Hematopoietic multipotent progenitor cell treated with erythropoietin and hydrocortisone succinate and interleukin-3 and kit ligand, for 4 days (in vitro differentiated cells): Measurements from ENCODE around the gene YOD1.

Experiments used
- DNase-seq: peaks from one replicate; pipeline ENCODE4 v3.0.0-alpha.2; 2015

The YOD1 gene

DNA sequence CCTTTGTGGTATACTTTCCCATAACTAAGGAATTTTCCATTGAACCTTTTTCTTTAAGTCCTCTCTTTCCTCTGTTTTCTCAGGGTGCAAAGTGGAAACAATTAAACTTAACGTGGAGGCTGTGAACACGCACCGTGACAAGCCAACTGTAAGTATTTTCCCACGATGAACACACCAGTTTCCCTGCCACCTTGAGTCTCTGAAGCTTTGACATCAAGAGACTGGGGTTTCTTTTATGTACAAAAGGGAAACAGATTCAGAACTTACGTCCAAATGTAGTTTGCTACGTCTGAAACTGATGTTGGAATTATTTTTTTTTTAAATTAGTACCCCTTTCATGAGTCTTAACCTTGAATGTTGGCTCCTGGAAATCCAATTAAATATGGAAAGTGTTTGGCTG, 20.4 kb upstream of the YOD1 start:
- no peak for DNase-seq

DNA sequence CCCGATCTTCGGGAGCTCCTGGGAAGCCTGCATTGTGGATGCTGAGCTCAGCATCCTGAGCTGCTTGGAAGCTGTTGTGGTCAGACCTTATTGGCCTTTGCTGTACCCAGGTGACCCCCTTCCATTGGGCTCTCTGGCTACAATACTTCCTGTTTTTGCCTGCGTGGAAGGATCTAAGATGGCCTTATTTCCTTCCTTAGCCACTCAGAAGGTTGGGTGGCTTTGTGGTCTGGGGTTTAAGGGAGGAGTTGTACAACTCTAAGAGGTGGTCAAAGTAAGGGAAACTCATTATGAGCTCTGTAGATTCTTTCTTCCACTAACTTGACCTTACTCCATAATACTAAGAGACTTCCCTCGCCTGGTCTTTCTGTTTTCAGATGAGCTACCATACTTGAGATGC, 19.8 kb upstream of the YOD1 start:
- peak; percentile 89 for DNase-seq

GRCh38 chr1:207069858-207070506, 19.0 kb upstream of the YOD1 start:
- DNase-seq = no peak

GRCh38 chr1:207069061-207069460, 18.1 kb upstream of the YOD1 start:
- no peak for DNase-seq

DNA sequence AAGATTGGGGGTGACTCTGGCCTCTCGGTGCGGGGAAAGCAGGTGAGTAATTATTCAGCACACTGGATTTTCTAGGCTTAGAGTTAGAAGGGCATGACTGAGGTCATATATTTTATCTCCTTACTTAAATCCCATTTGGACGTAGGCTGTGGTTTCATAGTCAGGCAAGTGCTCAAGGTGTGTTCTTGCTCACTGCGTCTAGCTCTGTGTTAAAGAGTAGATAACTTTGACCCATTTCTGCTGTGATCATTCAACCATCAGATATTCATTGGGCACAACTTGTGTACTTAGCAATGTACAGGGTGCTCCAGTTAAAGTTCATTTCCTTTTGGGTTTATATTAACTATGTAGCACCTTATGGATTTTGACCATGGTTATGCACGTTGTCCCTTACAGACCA, 16.7 kb upstream of the YOD1 start:
- DNase-seq = no peak

- no peak for DNase-seq
Observed at GRCh38 chr1:207067185-207067584, 16.2 kb upstream of the YOD1 start.

- DNase-seq = no peak
Observed at GRCh38 chr1:207064561-207064960, 13.6 kb upstream of the YOD1 start.

- no peak for DNase-seq
Observed at GRCh38 chr1:207063014-207063413, 12.0 kb upstream of the YOD1 start.

GRCh38 chr1:207062058-207062457, 11.1 kb upstream of the YOD1 start:
- DNase-seq = no peak

GRCh38 chr1:207060596-207060995, 9.6 kb upstream of the YOD1 start:
- no peak for DNase-seq

GRCh38 chr1:207059881-207060280, 8.9 kb upstream of the YOD1 start:
- no peak for DNase-seq

GRCh38 chr1:207058878-207059867, 8.2 kb upstream of the YOD1 start:
- peak; percentile 56 for DNase-seq

DNA sequence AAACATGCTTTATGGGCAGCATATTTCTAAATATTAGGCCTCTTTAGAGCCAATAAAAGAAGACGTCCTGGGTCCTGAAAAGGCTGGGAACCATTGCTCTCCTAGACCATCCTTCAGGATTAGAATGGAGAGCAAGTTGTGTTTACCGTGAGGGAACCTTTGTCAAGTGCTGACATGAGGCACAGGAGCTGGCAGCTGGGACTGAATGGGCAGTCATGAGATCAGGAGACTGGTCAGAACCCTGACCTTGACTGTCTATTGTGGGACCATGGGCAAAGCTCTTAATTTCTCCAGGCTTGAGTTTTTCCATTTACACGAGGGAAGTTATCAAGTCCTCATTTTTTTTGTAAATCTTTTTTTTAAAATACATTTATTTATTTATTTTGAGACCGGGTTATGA, 7.2 kb upstream of the YOD1 start:
- no peak for DNase-seq

DNA sequence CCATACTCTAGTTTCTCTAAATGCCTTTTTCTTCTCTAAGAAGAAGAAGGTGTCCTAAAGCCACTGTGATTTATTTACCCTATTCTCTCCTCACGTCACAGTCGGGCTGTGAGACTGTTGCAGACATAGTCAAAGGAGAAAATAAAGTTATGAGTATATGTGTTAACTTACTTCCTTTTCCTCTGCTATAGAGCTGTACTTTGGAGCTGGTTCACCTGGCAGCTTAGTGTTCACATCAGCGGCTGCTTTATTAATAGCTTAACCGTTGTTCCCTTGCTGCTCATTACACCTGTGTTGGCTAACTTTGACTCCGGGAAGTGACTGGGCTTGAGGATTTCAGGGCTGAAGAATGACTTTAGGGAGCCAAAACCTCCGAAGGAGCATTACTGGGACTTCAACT, 5.7 kb upstream of the YOD1 start:
- no peak for DNase-seq

DNA sequence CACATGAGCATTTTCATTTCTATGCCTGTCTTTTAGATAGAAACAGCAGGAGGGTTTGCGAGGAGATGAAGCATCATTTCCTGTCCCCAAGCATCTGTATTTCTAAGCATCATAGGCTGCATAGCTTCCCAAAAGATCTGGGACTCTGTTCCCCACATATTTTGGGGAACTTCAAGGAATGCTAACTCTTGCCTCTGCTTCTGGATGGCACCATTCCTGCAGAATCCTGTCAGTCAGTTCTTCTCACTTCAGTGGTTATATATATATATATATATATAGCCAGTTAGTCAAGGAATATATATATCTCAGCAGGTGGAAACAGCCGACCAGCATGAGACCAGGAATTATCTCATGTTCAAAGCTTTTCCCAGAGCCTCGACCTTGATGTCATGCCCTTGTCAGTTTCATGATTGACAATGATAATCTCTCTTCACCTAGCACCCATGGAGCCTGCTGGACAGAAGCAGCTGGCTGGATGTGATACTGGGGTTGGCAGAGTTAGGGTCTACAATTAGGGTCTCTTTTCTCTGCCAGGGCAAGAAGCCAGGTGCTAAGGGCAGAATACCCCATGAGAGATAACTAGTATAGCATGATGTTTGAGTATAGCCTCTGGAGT, 4.5 kb upstream of the YOD1 start:
- no peak for DNase-seq

GRCh38 chr1:207054491-207054890, 3.5 kb upstream of the YOD1 start:
- DNase-seq = peak; percentile 38

GRCh38 chr1:207052911-207053769, 2.1 kb upstream of the YOD1 start, which contains the start of gene PFKFB2:
Gene PFKFB2, plus strand, starts transcription at chr1:207053275. Its CDS starts 1,443 bp downstream, at chr1:207054718.
- DNase-seq = peak; percentile 96

- DNase-seq = peak; percentile 96
Observed at GRCh38 chr1:207050480-207051190, 373 bp downstream of the YOD1 start.

DNA sequence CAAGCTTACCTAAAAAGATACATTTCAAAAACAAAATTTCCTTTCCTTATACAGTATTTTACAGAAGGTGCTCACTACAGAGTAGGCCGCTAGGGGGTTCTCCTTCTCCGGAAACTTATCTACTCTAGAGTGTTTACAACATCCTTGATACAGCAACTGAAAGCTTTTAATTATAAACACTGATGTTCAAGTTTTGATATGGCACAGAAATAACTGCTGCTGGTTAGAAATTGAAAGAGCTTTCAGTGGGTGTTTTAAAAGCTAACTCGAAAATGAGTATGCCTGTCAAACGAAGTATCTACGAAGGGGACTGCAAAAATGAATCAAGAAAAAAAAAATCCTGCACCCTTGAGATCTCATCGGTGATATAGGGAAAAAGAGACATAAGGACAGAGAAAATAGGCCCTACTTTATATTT, 1.0 kb downstream of the YOD1 start:
- peak; percentile 87 for DNase-seq

- DNase-seq = no peak
Observed at GRCh38 chr1:207049514-207049913, 1.5 kb downstream of the YOD1 start.

GRCh38 chr1:207049054-207049453, 2.0 kb downstream of the YOD1 start:
- DNase-seq = no peak

- DNase-seq = no peak
Observed at GRCh38 chr1:207048041-207048440, 3.0 kb downstream of the YOD1 start.
